Caco-2 (cell line): ENCODE results near the gene SMURF2. TPM values are rescaled to one million over a fixed set of nuclear protein-coding genes. Genes with fewer than 3 reads are reported as not detected.

Experiments used
- BruUV-seq: library from RNA; stranded (reverse); fragments of 400-500 nt; replicated peaks from 2 replicates; lab custom pipeline; 2021; lab: Mats Ljungman, UMichigan
- CTCF ChIA-PET: fragments of 300-600 bp; sonication (Branson Sonifier 250); formaldehyde crosslinking; loops from one replicate; lab custom pipeline; 2022; ENCODE audit warnings: antibody characterized with exemption; lab: Charles Lee
- POLR2A ChIA-PET: fragments of 300-600 bp; sonication (Branson Sonifier 250); formaldehyde crosslinking; loops from one replicate; lab custom pipeline; 2022; ENCODE audit warnings: antibody characterized with exemption; lab: Charles Lee
- DNase-seq, 2 experiments: peaks; one replicate each; pipeline versions ENCODE4 v3.0.0 to v3.0.0-alpha.2; 2020 to 2022
- H3K27me3 ChIP-seq: replicated peaks from 2 replicates; pipeline ENCODE4 v1.6.0; 2011; ENCODE audit warnings: low read length; ENCODE audit not compliant: control insufficient read depth, insufficient read depth
- H3K36me3 ChIP-seq: 2 replicates; pipeline ENCODE4 v1.5.1; 2011; ENCODE audit warnings: low read length; ENCODE audit not compliant: control insufficient read depth, insufficient read depth
- H3K4me1 ChIP-seq: fragments of 250-450 bp; sonication (Bioruptor Pico); 2 replicates; pipeline ENCODE4 v1.5.1; 2020; ENCODE audit warnings: mild to moderate bottlenecking
- H3K4me3 ChIP-seq: 2 replicates; pipeline ENCODE4 v1.5.1; 2011; ENCODE audit warnings: low read depth, mild to moderate bottlenecking, control low read depth, low read length
- H3K9me3 ChIP-seq: fragments of 250-450 bp; sonication (Bioruptor Pico); 2 replicates; pipeline ENCODE4 v1.5.1; 2020; ENCODE audit warnings: mild to moderate bottlenecking, moderate library complexity
- H3K27ac Mint-ChIP-seq: one replicate; pipeline ENCODE4 v1.8.0; 2022; ENCODE audit warnings: mixed read lengths; ENCODE audit not compliant: unreplicated experiment
- H3K27me3 Mint-ChIP-seq: one replicate; pipeline ENCODE4 v1.8.0; 2022; ENCODE audit warnings: mixed read lengths; ENCODE audit not compliant: insufficient read depth, unreplicated experiment
- H3K36me3 Mint-ChIP-seq: one replicate; pipeline ENCODE4 v1.8.0; 2022; ENCODE audit warnings: mild to moderate bottlenecking, mixed read lengths; ENCODE audit not compliant: insufficient read depth, unreplicated experiment
- H3K4me1 Mint-ChIP-seq: one replicate; pipeline ENCODE4 v1.8.0; 2022; ENCODE audit warnings: low read depth, mixed read lengths; ENCODE audit not compliant: unreplicated experiment
- H3K4me3 Mint-ChIP-seq: one replicate; pipeline ENCODE4 v1.8.0; 2022; ENCODE audit warnings: mild to moderate bottlenecking, moderate library complexity, mixed read lengths; ENCODE audit not compliant: unreplicated experiment
- H3K9me3 Mint-ChIP-seq: one replicate; pipeline ENCODE4 v1.8.0; 2022; ENCODE audit warnings: mixed read lengths; ENCODE audit not compliant: unreplicated experiment
- intact Hi-C: fragments of 100-400 bp; cut with micrococcal nuclease; formaldehyde crosslinking; loops from one replicate; pipeline ENCODE4 v1.10.0; 2022; ENCODE audit not compliant: unreplicated experiment
- total RNA-seq: library from RNA; stranded (reverse); gene quantifications from 2 replicates; pipeline ENCODE4 v1.2.3, GENCODE V29; 2022
- TF ChIP-seq, protein P1 (sequence below), 2 experiments: fragments of 200-600 bp in 1 of 2; IDR thresholded peaks; 1 replicate in 1 of 2; 2 replicates in 1 of 2; pipeline versions ENCODE4 v1.5.1 to v1.8.0; 2011 to 2022; ENCODE audit warnings: antibody characterized with exemption in 1 of 2, control low read depth in 1 of 2, inconsistent platforms in 1 of 2, low read depth in 1 of 2, low read length in 1 of 2, mild to moderate bottlenecking in 1 of 2, moderate library complexity in 1 of 2; ENCODE audit not compliant: insufficient read depth in 1 of 2, severe bottlenecking in 1 of 2, unreplicated experiment in 1 of 2

Gene SMURF2
- total RNA-seq, 1 experiment from 2014 or later, result 26.9 TPM

DNA sequence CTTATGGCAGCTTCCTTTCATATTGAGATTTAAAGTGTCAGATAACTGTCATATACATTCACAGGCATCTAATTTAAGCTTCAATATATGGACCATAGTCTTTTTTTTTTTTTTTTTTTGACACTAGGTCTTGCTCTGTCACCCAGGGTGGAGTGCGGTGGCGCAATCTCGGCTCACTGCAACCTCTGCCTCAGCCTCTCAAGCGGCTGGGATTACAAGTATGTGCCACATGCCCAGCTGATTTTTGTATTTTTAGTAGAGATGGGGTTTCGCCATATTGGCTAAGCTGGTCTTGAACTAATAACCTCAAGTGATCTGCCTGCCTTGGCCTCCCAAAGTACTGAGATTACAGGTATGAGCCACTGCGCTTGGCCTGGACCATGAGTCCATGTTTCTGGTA is 141.7 kb downstream of the SMURF2 start:
- H3K9me3 ChIP-seq, result no peaks in the 10 kb centered on the region
- peaks cover under 1% of the 10 kb centered on the region; the same call in 1 of the 2 replicates for H3K36me3 ChIP-seq
- DNase-seq, result no peak
- intact Hi-C loops, result no loop called here
- H3K27me3 Mint-ChIP-seq, result no peaks in the 10 kb centered on the region
- H3K9me3 Mint-ChIP-seq, result no peaks in the 10 kb centered on the region
- TF ChIP-seq, protein P1, sequence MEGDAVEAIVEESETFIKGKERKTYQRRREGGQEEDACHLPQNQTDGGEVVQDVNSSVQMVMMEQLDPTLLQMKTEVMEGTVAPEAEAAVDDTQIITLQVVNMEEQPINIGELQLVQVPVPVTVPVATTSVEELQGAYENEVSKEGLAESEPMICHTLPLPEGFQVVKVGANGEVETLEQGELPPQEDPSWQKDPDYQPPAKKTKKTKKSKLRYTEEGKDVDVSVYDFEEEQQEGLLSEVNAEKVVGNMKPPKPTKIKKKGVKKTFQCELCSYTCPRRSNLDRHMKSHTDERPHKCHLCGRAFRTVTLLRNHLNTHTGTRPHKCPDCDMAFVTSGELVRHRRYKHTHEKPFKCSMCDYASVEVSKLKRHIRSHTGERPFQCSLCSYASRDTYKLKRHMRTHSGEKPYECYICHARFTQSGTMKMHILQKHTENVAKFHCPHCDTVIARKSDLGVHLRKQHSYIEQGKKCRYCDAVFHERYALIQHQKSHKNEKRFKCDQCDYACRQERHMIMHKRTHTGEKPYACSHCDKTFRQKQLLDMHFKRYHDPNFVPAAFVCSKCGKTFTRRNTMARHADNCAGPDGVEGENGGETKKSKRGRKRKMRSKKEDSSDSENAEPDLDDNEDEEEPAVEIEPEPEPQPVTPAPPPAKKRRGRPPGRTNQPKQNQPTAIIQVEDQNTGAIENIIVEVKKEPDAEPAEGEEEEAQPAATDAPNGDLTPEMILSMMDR (IDR thresholded peaks at IDR 0.05; ENCODE audit: insufficient read depth in 1 of 2, low read depth in 1 of 2, low read length in 1 of 2, severe bottlenecking in 1 of 2, unreplicated experiment in 1 of 2), result no peak
- H3K4me1 Mint-ChIP-seq, result no peaks in the 10 kb centered on the region
- H3K27me3 ChIP-seq, result no peaks in the 10 kb centered on the region
- H3K36me3 Mint-ChIP-seq, result peaks cover 58% of the 10 kb centered on the region
- H3K4me3 ChIP-seq, result no peak overlapping the region
- H3K4me3 Mint-ChIP-seq, result no peak overlapping the region
- ChIA-PET CTCF (no interaction called here), POLR2A (no interaction called here)
- no peak overlapping the region for H3K27ac Mint-ChIP-seq
- no peaks in the 10 kb centered on the region for H3K4me1 ChIP-seq
- BruUV-seq, result no TSS peak

DNA sequence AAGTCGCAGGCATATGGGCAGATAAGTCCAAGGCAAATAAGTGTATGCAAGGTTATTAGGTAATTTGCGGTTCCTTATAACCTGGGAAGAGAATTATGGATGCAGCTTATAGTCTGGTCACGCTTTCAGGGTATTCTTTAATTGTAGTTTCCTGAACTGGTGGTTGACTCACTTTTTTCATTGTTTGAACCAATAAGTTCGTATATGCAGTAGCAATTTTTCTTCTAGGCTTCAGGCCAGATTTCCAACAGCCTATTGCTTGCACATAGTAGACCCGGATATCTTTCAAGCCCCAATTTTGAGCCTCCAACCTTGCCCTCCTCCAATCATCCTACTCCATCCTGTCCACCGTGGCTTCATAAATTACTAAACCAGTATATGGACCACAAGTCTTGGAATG is 142.5 kb downstream of the SMURF2 start:
- no peak for DNase-seq
- Histone ChIP-seq H3K36me3 (no peaks in the 10 kb centered on the region), H3K27me3 (no peaks in the 10 kb centered on the region), H3K9me3 (no peaks in the 10 kb centered on the region), H3K4me3 (no peak overlapping the region), H3K4me1 (no peaks in the 10 kb centered on the region)
- POLR2A ChIA-PET, result no interaction called here
- intact Hi-C loops, result no loop called here
- CTCF ChIA-PET, result no interaction called here
- Mint-ChIP-seq H3K4me3 (no peak overlapping the region), H3K4me1 (no peaks in the 10 kb centered on the region), H3K36me3 (peaks cover 64% of the 10 kb centered on the region), H3K9me3 (no peaks in the 10 kb centered on the region), H3K27ac (no peak overlapping the region), H3K27me3 (no peaks in the 10 kb centered on the region)
- no TSS peak for BruUV-seq
- TF ChIP-seq, protein P1 (IDR thresholded peaks at IDR 0.05; ENCODE audit: insufficient read depth in 1 of 2, low read depth in 1 of 2, low read length in 1 of 2, severe bottlenecking in 1 of 2, unreplicated experiment in 1 of 2), result no peak

DNA sequence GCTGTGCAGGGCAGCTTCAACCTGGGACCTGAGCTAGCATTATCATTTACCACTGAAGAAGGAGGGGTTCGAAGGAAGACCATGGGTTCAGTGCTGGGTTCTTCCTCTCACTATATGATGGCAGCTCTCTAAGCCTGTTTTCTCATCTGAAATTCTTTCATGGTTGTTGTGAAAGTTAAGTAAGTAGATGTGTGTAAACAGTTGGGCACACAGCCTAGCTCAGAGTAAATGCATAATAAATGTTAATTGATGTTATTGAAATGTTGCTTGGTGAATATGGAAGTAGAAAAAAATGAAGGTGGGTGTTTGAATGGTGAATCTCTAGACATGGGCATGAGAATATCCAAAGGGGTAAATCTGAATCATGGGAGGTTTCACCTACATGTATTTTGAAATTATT is 146.3 kb downstream of the SMURF2 start:
- POLR2A ChIA-PET, result interaction anchor here (0.9 kb wide), 1 partner anchor 19 kb away, joined by 4 read pairs; the partner anchor contains the start of gene POLG2
- H3K27ac Mint-ChIP-seq, result no peak overlapping the region
- no peak overlapping the region for H3K4me3 Mint-ChIP-seq

More for the DNA sequence above, 146.3 kb downstream of the SMURF2 start:
- H3K4me1 ChIP-seq, result no peaks in the 10 kb centered on the region
- H3K4me1 Mint-ChIP-seq, result no peaks in the 10 kb centered on the region
- BruUV-seq, result no TSS peak
- CTCF ChIA-PET, result no interaction called here
- intact Hi-C loops, result no loop called here
- no peaks in the 10 kb centered on the region for H3K27me3 ChIP-seq
- H3K4me3 ChIP-seq, result no peak overlapping the region
- TF ChIP-seq, protein P1 (IDR thresholded peaks at IDR 0.05; ENCODE audit: insufficient read depth in 1 of 2, low read depth in 1 of 2, low read length in 1 of 2, severe bottlenecking in 1 of 2, unreplicated experiment in 1 of 2), result no peak
- no peaks in the 10 kb centered on the region; the same call in 1 of the 2 replicates for H3K36me3 ChIP-seq
- no peaks in the 10 kb centered on the region for H3K9me3 ChIP-seq
- no peaks in the 10 kb centered on the region for H3K27me3 Mint-ChIP-seq
- H3K9me3 Mint-ChIP-seq, result no peaks in the 10 kb centered on the region
- DNase-seq, result no peak
- H3K36me3 Mint-ChIP-seq, result peaks cover 88% of the 10 kb centered on the region
